GM12872 (cell line): ENCODE results near the gene MANSC1.

Experiments
- TF ChIP-seq, protein P1 (sequence below): IDR thresholded peaks from 3 replicates; pipeline ENCODE4 v1.5.1; 2011; ENCODE audit warnings: low read depth, mild to moderate bottlenecking, low read length, moderate library complexity; ENCODE audit not compliant: insufficient read depth

MANSC1 gene

DNA sequence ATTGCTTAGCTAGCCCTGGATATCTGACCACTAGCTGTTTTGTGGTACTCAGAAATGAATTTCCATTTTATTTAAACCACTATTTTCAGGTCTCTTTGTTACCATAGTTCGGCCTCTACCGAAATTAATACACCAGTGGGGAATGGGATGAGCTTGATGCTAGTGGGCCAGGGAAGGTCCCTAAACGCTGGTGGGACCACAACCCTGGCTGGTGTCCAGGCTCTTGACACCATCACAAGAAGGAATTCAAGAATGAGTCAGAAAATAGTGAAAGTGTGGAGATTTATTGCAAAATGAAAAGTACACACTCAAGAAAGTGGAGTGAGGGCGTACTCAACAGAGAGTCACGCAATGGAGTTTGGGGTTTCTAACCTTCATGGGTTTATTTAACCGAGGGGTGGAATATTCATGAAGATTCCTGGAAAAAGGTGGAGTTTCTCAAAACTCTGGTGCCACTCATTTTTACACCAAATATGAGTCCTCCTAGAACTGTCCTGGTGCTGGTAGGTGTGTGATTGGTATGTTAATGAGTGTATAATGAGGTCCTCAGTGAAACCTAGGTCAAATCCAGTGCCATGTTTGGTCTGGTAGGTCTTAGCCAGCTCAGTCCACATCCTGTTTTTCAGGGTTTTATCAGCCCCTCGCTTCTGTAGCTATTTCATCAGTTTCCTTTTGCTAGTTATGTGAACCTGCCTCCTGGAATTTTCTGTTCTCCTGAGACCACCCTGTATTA is 44.3 kb downstream of the MANSC1 start:
- TF ChIP-seq, protein P1, sequence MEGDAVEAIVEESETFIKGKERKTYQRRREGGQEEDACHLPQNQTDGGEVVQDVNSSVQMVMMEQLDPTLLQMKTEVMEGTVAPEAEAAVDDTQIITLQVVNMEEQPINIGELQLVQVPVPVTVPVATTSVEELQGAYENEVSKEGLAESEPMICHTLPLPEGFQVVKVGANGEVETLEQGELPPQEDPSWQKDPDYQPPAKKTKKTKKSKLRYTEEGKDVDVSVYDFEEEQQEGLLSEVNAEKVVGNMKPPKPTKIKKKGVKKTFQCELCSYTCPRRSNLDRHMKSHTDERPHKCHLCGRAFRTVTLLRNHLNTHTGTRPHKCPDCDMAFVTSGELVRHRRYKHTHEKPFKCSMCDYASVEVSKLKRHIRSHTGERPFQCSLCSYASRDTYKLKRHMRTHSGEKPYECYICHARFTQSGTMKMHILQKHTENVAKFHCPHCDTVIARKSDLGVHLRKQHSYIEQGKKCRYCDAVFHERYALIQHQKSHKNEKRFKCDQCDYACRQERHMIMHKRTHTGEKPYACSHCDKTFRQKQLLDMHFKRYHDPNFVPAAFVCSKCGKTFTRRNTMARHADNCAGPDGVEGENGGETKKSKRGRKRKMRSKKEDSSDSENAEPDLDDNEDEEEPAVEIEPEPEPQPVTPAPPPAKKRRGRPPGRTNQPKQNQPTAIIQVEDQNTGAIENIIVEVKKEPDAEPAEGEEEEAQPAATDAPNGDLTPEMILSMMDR = no peak

DNA sequence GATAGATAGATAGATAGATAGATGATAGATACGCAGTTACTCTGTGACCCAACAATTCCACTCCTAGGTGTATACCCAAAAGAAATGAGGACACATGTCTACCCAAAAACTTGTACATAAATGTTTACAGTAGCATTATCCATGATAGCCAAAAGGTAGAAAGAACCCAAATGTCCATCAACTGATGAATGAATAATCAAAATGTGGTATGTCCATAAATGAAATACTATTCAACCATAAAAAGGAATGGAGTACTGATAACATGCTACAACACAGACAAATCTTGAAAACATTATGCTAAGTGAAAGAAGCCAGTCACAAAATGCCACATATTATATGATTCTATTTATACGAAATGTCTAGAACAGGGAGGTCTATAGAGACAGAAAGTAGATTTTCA is 47.1 kb downstream of the MANSC1 start:
- TF ChIP-seq, protein P1 = no peak

DNA sequence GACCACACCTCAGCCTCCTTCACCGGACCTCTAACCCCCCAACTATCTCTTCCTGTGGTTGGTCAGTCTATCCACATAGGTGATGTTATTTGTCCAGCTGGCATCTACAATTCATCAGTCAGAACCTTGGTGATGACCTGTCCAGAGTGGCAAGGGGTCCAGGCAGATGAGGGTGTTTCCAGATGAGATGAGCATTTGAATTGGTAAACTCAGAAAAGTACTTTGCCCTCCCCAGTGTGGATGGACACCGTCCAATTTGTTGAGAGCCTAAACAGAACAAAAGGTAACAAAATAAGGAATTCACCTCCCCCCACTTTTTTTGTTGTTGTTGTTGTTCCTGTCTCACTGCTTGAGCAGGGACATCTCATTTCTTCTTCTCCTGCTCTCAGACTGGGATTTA is 48.9 kb downstream of the MANSC1 start:
- TF ChIP-seq, protein P1 = no peak

DNA sequence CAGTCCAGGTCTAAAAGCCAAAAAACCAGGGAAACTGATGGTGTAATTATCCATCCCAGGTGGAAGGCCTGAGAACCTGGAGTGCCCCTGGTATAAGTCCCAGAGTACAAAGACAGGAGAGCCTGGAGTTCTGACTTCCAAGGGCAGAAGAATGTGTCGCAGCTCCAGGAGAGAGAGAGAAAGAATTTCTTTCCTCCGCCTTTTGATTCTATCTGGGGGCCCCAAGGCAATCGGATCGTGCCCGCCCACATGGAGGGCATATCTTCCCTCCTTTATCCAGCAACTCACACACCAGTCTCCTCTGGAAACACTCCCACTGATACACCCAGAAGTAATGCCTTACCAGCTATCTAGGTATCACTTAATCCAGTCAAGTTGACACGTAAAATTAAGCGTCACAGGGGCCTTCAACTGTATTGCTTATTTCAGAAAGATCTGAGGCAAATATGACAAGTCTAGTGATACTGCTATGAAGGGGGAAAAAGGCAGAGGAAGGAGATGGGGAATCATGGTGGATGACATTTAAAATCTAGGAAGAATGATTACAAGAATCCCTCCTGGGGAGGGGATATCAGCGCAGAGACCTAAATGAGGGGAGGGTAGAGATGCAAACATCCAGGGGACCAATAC is 52.7 kb downstream of the MANSC1 start:
- TF ChIP-seq, protein P1 = no peak

DNA sequence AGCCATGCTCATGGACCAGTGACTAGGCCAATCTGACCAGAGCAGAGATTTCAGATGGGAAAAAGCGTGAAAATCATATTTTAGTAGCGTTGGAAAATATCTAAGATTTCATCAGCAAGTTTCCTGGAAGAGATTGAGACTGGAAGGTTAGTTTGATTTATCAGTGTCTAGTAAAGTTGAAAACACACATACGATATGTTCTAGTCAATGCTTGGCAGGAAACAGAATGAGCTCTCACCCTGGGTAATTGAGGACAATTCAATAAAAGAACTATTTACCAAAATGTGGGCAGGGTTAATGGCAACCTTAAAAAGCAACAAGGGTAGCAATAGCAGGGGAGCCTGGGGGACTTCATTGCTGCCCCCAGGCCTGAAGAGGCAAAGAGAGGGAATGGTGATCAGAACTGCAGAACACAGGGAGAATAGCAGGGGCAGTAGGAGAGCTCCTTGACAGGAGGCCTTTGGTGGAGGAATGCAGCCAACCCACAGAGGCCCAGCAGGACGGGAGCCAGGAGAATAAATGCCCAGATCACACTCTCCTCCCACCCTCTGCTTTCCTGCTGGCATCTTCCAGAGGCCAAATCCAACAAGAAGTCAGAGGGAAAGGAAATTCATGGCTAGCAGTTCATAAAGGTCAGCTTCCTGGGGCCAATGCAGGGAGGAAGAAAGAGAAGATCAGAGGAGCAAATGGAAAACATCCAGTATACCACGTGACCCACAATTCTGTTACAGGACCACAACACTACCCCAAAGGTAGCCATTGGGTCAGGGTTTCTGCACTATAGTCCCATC is 55.6 kb downstream of the MANSC1 start:
- TF ChIP-seq, protein P1 = no peak

DNA sequence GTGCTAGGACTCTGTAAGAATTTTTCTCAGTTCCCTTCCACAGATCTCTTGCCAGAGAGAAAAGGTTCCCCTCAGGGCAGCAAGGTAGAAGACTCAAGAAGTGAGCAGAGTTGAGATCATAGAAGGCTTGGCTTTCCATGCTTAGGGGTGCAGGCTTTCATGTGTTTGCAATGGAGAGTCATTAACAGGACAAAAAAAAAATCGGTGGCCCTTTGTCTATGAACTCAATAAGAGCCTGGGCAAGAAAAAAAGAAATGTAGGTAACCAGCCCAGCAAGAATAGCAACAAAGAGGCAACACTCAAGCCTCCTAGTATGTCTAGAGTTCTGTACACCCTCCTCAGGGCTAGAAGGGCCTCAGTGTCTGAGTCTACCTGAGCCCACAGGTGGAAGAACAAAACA is 59.8 kb downstream of the MANSC1 start:
- TF ChIP-seq, protein P1 = no peak

DNA sequence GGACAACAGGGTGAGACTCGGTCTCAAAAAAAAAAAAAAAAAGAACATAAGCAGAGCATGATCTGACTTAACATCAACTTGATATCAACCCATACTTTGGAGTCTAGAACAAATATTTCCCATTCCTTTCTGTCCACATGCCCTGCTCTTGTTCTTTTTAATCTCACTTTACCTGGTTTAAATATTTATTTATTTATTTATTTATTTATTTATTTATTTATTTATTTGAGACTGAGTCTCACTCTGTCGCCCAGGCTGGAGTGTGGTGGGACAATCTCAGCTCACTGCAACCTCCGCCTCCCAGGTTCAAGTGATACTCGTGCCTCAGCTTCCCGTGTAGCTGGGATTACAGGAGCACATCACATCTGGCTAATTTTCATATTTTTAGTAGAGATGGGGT is 63.6 kb downstream of the MANSC1 start:
- TF ChIP-seq, protein P1 = no peak
